Effector memory CD4-positive, alpha-beta T cell (primary cell): Measurements from ENCODE around the gene CD164L2.
"Not testable (repeated sequence)": the region's sequence is repeated elsewhere in the genome, so short reads cannot be mapped to it uniquely, and the experiment has no call there.

Source experiments
- DNase-seq, 3 donors: peaks; one replicate each; pipeline ENCODE4 v3.0.0-alpha.2; 2020
- H3K27ac ChIP-seq: 2 replicates; pipeline ENCODE4 v1.7.0; 2013; ENCODE audit warnings: mild to moderate bottlenecking, low read length, moderate library complexity; ENCODE audit not compliant: insufficient read depth, poor library complexity, severe bottlenecking
- H3K27me3 ChIP-seq: replicated peaks from 2 replicates; pipeline ENCODE4 v1.7.0; 2013; ENCODE audit warnings: mild to moderate bottlenecking, low read length; ENCODE audit not compliant: insufficient read depth, control insufficient read depth, poor library complexity, severe bottlenecking
- H3K36me3 ChIP-seq: 2 replicates; pipeline ENCODE4 v1.7.0; 2013; ENCODE audit warnings: mild to moderate bottlenecking, low read length, moderate library complexity; ENCODE audit not compliant: control insufficient read depth, insufficient read depth
- H3K4me1 ChIP-seq: 2 replicates; pipeline ENCODE4 v1.7.0; 2013; ENCODE audit warnings: low read length, mild to moderate bottlenecking; ENCODE audit not compliant: control insufficient read depth, insufficient read depth, poor library complexity, severe bottlenecking
- H3K4me3 ChIP-seq: 2 replicates; pipeline ENCODE4 v1.7.0; 2013; ENCODE audit warnings: low read length, low read depth, mild to moderate bottlenecking; ENCODE audit not compliant: insufficient read depth, poor library complexity, severe bottlenecking
- H3K9me3 ChIP-seq: 2 replicates; pipeline ENCODE4 v1.7.0; 2013; ENCODE audit warnings: mild to moderate bottlenecking, low read length, moderate library complexity; ENCODE audit not compliant: control insufficient read depth

Gene CD164L2

GRCh38 chr1:27418326-27419185 is 35.4 kb upstream of the CD164L2 start:
- Histone ChIP-seq H3K4me1 (peaks cover 6% of the 10 kb centered on the region), H3K36me3 (peaks cover 50% of the 10 kb centered on the region), H3K4me3 (no peak overlapping the region), H3K9me3 (no peaks in the 10 kb centered on the region), H3K27ac (peak overlapping the region; percentile 48), H3K27me3 (no peaks in the 10 kb centered on the region)
- peak in 2 of 3 donors; percentile 19 to 23 for DNase-seq

- Histone ChIP-seq H3K4me1 (peaks cover 6% of the 10 kb centered on the region), H3K4me3 (no peak overlapping the region), H3K9me3 (no peaks in the 10 kb centered on the region), H3K36me3 (peaks cover 57% of the 10 kb centered on the region), H3K27me3 (no peaks in the 10 kb centered on the region), H3K27ac (no peak overlapping the region)
- no peak for DNase-seq
Observed at GRCh38 chr1:27417713-27418112, 34.6 kb upstream of the CD164L2 start.

DNA sequence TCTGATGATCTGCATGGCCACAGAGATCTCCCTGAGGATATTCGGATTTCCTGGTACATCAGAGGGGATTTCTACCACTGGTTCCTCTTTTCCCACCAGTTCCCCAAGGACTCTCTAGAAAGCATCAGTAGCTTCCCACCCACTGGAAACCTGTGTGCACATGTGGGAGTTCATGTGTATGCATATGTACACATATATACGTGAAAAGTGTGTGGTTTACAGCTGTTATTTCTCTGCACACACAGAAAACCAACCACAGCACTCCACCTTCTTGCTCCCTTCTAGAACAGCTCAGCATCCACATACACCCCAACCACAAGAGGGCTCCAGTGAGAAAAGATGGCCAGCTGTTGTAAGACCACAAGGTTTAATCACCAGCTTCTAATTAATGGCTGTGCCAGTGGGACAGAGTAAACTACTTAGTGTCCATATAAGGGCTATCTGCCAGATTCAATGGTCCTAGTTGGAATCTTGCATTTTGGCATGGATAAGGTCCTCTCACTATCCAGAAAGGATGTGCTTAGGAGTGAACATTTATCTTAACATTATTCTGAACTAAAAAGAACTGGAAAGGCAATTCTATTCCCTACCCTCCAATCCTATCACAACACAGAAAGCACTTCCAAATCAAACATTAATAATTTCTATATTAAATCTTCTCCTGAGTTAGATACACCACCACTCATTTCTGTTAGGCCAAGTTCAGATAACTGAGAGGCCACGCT is 33.4 kb upstream of the CD164L2 start:
- H3K27ac ChIP-seq = no peak overlapping the region
- H3K36me3 ChIP-seq = peaks cover 67% of the 10 kb centered on the region
- DNase-seq = no peak

GRCh38 chr1:27414091-27414490 is 31.0 kb upstream of the CD164L2 start:
- peaks cover 87% of the 10 kb centered on the region for H3K36me3 ChIP-seq
- no peaks in the 10 kb centered on the region for H3K4me1 ChIP-seq
- DNase-seq = no peak
- H3K9me3 ChIP-seq = no peaks in the 10 kb centered on the region
- H3K27me3 ChIP-seq = no peaks in the 10 kb centered on the region
- H3K4me3 ChIP-seq = no peak overlapping the region
- no peak overlapping the region for H3K27ac ChIP-seq

More for the DNA sequence above, 33.4 kb upstream of the CD164L2 start:
- no peaks in the 10 kb centered on the region for H3K27me3 ChIP-seq
- H3K4me1 ChIP-seq = no peaks in the 10 kb centered on the region
- no peak overlapping the region for H3K4me3 ChIP-seq
- no peaks in the 10 kb centered on the region for H3K9me3 ChIP-seq

DNA sequence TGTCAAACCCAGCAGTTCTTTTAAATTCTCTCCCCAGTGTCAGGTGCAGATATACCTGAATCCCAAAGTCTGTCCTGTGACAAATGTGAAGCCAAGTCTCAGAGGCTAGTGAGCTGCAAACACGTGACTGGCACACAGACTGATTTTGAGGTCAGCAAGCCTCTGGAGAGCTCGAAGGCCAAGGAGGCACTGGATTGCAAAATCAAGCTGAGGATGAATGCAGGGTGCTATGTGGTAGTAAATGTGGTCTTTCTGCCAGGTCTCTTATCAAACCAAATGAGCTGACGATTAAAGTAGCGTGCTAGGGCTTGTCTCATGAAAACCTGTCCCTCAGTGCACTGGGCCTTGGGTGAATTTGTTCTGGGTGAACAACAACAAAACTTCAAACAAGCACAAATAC is 29.9 kb upstream of the CD164L2 start:
- peaks cover 91% of the 10 kb centered on the region for H3K36me3 ChIP-seq
- DNase-seq = no peak
- no peaks in the 10 kb centered on the region for H3K4me1 ChIP-seq
- H3K4me3 ChIP-seq = no peak overlapping the region
- no peaks in the 10 kb centered on the region for H3K9me3 ChIP-seq
- H3K27ac ChIP-seq = no peak overlapping the region
- no peaks in the 10 kb centered on the region for H3K27me3 ChIP-seq

GRCh38 chr1:27412502-27412901 is 29.4 kb upstream of the CD164L2 start:
- Histone ChIP-seq H3K4me1 (no peaks in the 10 kb centered on the region), H3K9me3 (no peaks in the 10 kb centered on the region), H3K27me3 (no peaks in the 10 kb centered on the region), H3K36me3 (peaks cover 92% of the 10 kb centered on the region), H3K4me3 (no peak overlapping the region), H3K27ac (no peak overlapping the region)
- no peak for DNase-seq

DNA sequence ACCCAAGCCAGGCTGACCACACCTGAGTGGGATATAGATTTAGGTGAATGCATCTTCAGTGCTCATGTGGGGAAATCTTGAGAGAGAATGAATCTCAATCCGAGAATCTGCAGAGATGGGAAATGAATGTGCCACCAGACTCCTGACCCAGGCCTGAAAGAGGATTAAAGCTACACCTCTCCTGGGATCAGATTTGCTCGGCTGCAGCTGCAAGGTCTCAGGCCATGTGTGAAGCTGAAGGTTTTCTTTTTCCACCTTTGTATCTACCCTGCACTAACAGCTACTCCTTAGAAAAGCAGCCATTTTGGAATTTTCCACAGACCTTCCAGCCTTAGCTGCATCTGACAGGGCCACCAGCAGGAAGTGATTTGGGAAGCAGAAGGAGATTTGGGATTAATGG is 27.6 kb upstream of the CD164L2 start:
- Histone ChIP-seq H3K9me3 (no peaks in the 10 kb centered on the region), H3K27ac (no peak overlapping the region), H3K36me3 (peaks cover 82% of the 10 kb centered on the region), H3K4me3 (no peak overlapping the region), H3K27me3 (no peaks in the 10 kb centered on the region), H3K4me1 (no peaks in the 10 kb centered on the region)
- DNase-seq = no peak

- H3K4me1 ChIP-seq = no peaks in the 10 kb centered on the region
Observed at GRCh38 chr1:27409669-27410068, 26.5 kb upstream of the CD164L2 start.

GRCh38 chr1:27408151-27408550 is 25.0 kb upstream of the CD164L2 start:
- Histone ChIP-seq H3K4me3 (no peak overlapping the region), H3K27me3 (no peaks in the 10 kb centered on the region), H3K36me3 (peaks cover 63% of the 10 kb centered on the region), H3K9me3 (no peaks in the 10 kb centered on the region), H3K27ac (no peak overlapping the region), H3K4me1 (no peaks in the 10 kb centered on the region)
- no peak for DNase-seq

More at GRCh38 chr1:27409669-27410068, 26.5 kb upstream of the CD164L2 start:
- Histone ChIP-seq H3K4me3 (no peak overlapping the region), H3K27me3 (no peaks in the 10 kb centered on the region), H3K36me3 (peaks cover 77% of the 10 kb centered on the region), H3K27ac (no peak overlapping the region), H3K9me3 (no peaks in the 10 kb centered on the region)
- no peak for DNase-seq

- not testable (repeated sequence) for H3K4me1 ChIP-seq, H3K9me3 ChIP-seq, H3K27ac ChIP-seq, DNase-seq, H3K4me3 ChIP-seq, H3K27me3 ChIP-seq
- H3K36me3 ChIP-seq = peaks cover 50% of the 10 kb centered on the region
Observed at GRCh38 chr1:27406791-27407190, 23.7 kb upstream of the CD164L2 start.
